IMR-90 (cell line): Measurements from ENCODE around the gene CFAP251. TPM values are rescaled to one million over a fixed set of nuclear protein-coding genes. Genes with fewer than 3 reads are reported as not detected.

Experiments used
- ATAC-seq: fragments of 200-7000 bp; cut with Tn5 transposase; 2 replicates; pipeline ENCODE4 v1.9.1; 2020; ENCODE audit warnings: low read depth, mild to moderate bottlenecking, moderate library complexity
- BruUV-seq: library from RNA; stranded (reverse); fragments of 400-500 nt; replicated peaks from 2 replicates; lab custom pipeline; 2021; lab: Mats Ljungman, UMichigan
- CTCF ChIA-PET: fragments of 300-600 bp; formaldehyde crosslinking; extraction: SDS; loops from one replicate; lab custom pipeline; 2021; ENCODE audit warnings: antibody characterized with exemption; lab: Yijun Ruan, JAX
- POLR2A ChIA-PET: fragments of 300-600 bp; sonication (Branson Sonifier 250); formaldehyde crosslinking; loops from one replicate; lab custom pipeline; 2022; ENCODE audit warnings: antibody characterized with exemption; ENCODE audit not compliant: unreplicated experiment; lab: Charles Lee
- DNase-seq: peaks from one replicate; pipeline ENCODE4 v3.0.0; 2013
- H2AFZ ChIP-seq: replicated peaks from 2 replicates; pipeline ENCODE3; 2013; ENCODE audit warnings: low read length, mild to moderate bottlenecking; ENCODE audit not compliant: poor library complexity
- H2AK5ac ChIP-seq: 2 replicates; pipeline ENCODE4 v1.6.1; 2013; ENCODE audit warnings: low read depth, low read length, inconsistent platforms
- H2AK9ac ChIP-seq: replicated peaks from 2 replicates; pipeline ENCODE3; 2013; ENCODE audit warnings: mild to moderate bottlenecking, low read depth, low read length, moderate library complexity; ENCODE audit not compliant: poor library complexity
- H2BK120ac ChIP-seq: 2 replicates; pipeline ENCODE4 v1.6.1; 2013; ENCODE audit warnings: low read depth, low read length, inconsistent platforms
- H2BK15ac ChIP-seq: 3 replicates; pipeline ENCODE4 v1.6.1; 2013; ENCODE audit warnings: low read depth, low read length, inconsistent platforms
- H2BK20ac ChIP-seq: 2 replicates; pipeline ENCODE4 v1.6.1; 2013; ENCODE audit warnings: low read depth, mild to moderate bottlenecking, inconsistent platforms, low read length, moderate library complexity
- H2BK5ac ChIP-seq: 2 replicates; pipeline ENCODE4 v1.6.1; 2013; ENCODE audit warnings: mild to moderate bottlenecking, low read depth, low read length, inconsistent platforms; ENCODE audit not compliant: poor library complexity, severe bottlenecking
- H3K14ac ChIP-seq: replicated peaks from 2 replicates; pipeline ENCODE4 v1.6.1; 2013; ENCODE audit warnings: low read depth, low read length, inconsistent platforms
- H3K18ac ChIP-seq: 2 replicates; pipeline ENCODE4 v1.6.1; 2013; ENCODE audit warnings: low read depth, low read length, control low read depth
- H3K23ac ChIP-seq: 2 replicates; pipeline ENCODE4 v1.6.1; 2013; ENCODE audit warnings: low read depth, low read length, inconsistent platforms
- H3K27ac ChIP-seq: 2 replicates; pipeline ENCODE4 v1.5.1; 2013; ENCODE audit warnings: mild to moderate bottlenecking, control low read depth, low read length; ENCODE audit not compliant: insufficient read depth
- H3K27me3 ChIP-seq: 2 replicates; pipeline ENCODE4 v1.6.1; 2013; ENCODE audit warnings: low read length; ENCODE audit not compliant: control insufficient read depth, insufficient read depth
- H3K36me3 ChIP-seq: 2 replicates; pipeline ENCODE4 v1.6.1; 2013; ENCODE audit warnings: low read length, mixed read lengths; ENCODE audit not compliant: control insufficient read depth, insufficient read depth
- H3K4ac ChIP-seq: 2 replicates; pipeline ENCODE4 v1.6.1; 2013; ENCODE audit warnings: low read depth, low read length, inconsistent platforms
- H3K4me1 ChIP-seq: 2 replicates; pipeline ENCODE4 v1.6.1; 2013; ENCODE audit warnings: low read length, mixed read lengths; ENCODE audit not compliant: control insufficient read depth, insufficient read depth
- H3K4me2 ChIP-seq: 2 replicates; pipeline ENCODE4 v1.6.1; 2013; ENCODE audit warnings: low read depth, mild to moderate bottlenecking, control low read depth, low read length, moderate library complexity
- H3K4me3 ChIP-seq: 2 replicates; pipeline ENCODE4 v1.5.1; 2013; ENCODE audit warnings: low read depth, mild to moderate bottlenecking, control low read depth, low read length, moderate library complexity; ENCODE audit not compliant: insufficient read depth
- H3K56ac ChIP-seq: 2 replicates; pipeline ENCODE4 v1.6.1; 2013; ENCODE audit warnings: low read length, inconsistent platforms; ENCODE audit not compliant: insufficient read depth; ENCODE audit errors: extremely low read depth
- H3K79me1 ChIP-seq, 2 experiments: 2 replicates each; pipeline ENCODE4 v1.6.1; 2013; ENCODE audit warnings: low read length in 2 of 2, inconsistent platforms in 1 of 2, low read depth in 1 of 2
- H3K9ac ChIP-seq: 2 replicates; pipeline ENCODE4 v1.6.1; 2013; ENCODE audit warnings: low read depth, low read length, control low read depth
- H3K9me1 ChIP-seq: 2 replicates; pipeline ENCODE4 v1.6.1; 2013; ENCODE audit warnings: low read length, inconsistent platforms; ENCODE audit not compliant: insufficient read depth
- H3K9me3 ChIP-seq: 2 replicates; pipeline ENCODE4 v1.6.1; 2013; ENCODE audit warnings: low read length; ENCODE audit not compliant: control insufficient read depth, insufficient read depth
- H4K20me1 ChIP-seq: 2 replicates; pipeline ENCODE4 v1.6.1; 2013; ENCODE audit warnings: low read length, inconsistent platforms; ENCODE audit not compliant: insufficient read depth
- H4K5ac ChIP-seq: 2 replicates; pipeline ENCODE4 v1.6.1; 2013; ENCODE audit warnings: mild to moderate bottlenecking, low read depth, low read length, control low read depth
- H4K8ac ChIP-seq, 2 experiments: 2 replicates each; pipeline ENCODE4 v1.6.1; 2013; ENCODE audit warnings: low read depth in 2 of 2, low read length in 2 of 2, control low read depth in 1 of 2, inconsistent platforms in 1 of 2
- H4K91ac ChIP-seq: 2 replicates; pipeline ENCODE4 v1.6.1; 2013; ENCODE audit warnings: low read depth, low read length, inconsistent platforms; ENCODE audit not compliant: insufficient read depth
- BHLHE40 ChIP-seq: fragments of 150-350 bp; IDR thresholded peaks from 2 replicates; pipeline ENCODE4 v1.6.1; 2016; ENCODE audit warnings: mild to moderate bottlenecking, low read depth, low read length
- CEBPB ChIP-seq: IDR thresholded peaks from 2 replicates; pipeline ENCODE4 v1.6.1; 2012; ENCODE audit warnings: low read depth, low read length, improper control_type of control experiment
- CTCF ChIP-seq: conservative IDR thresholded peaks from 2 replicates; pipeline ENCODE4 v1.5.1; 2012; ENCODE audit warnings: mild to moderate bottlenecking, low read depth, low read length, improper control_type of control experiment
- MAFK ChIP-seq: IDR thresholded peaks from 2 replicates; pipeline ENCODE4 v1.6.1; 2012; ENCODE audit warnings: low read depth, low read length, improper control_type of control experiment
- MAZ ChIP-seq: IDR thresholded peaks from 2 replicates; pipeline ENCODE4 v1.6.1; 2012; ENCODE audit warnings: low read depth, mild to moderate bottlenecking, low read length, improper control_type of control experiment, moderate library complexity, borderline replicate concordance
- NFE2L2 ChIP-seq: fragments of 150-350 bp; IDR thresholded peaks from 2 replicates; pipeline ENCODE4 v1.6.1; 2016; ENCODE audit warnings: low read depth, mild to moderate bottlenecking, low read length
- POLR2A ChIP-seq: IDR thresholded peaks from 2 replicates; pipeline ENCODE4 v1.6.1; 2012; ENCODE audit warnings: mild to moderate bottlenecking, low read depth, low read length
- RAD21 ChIP-seq: IDR thresholded peaks from 2 replicates; pipeline ENCODE4 v1.6.1; 2012; ENCODE audit warnings: low read length, improper control_type of control experiment
- USF2 ChIP-seq: fragments of 150-350 bp; IDR thresholded peaks from 2 replicates; pipeline ENCODE4 v1.6.1; 2017; ENCODE audit warnings: mild to moderate bottlenecking, antibody characterized with exemption, low read length, low read depth
- WGBS, 2 experiments: methylation state at CpG; one replicate each; pipeline versions ENCODE4 v1.1.5 to v1.1.7; 2013; ENCODE audit warnings: missing lambda C conversion rate in 2 of 2; ENCODE audit not compliant: insufficient read length in 1 of 2; ENCODE audit errors: extremely low coverage in 2 of 2; 5-methylcytosine and 5-hydroxymethylcytosine counted together
- dilution Hi-C: fragments of 300-500 bp; cut with HindIII; formaldehyde crosslinking; loops from one replicate; pipeline ENCODE4 v1.14.3; 2018; ENCODE audit warnings: low sequenced_read_pairs; ENCODE audit not compliant: unreplicated experiment
- in situ Hi-C: fragments of 300-500 bp; cut with MboI; formaldehyde crosslinking; loops from 3 replicates; pipeline ENCODE4 v1.14.3; 2019; ENCODE audit warnings: low sequenced_read_pairs, inconsistent platforms, mixed read lengths
- intact Hi-C: fragments of 100-400 bp; cut with micrococcal nuclease; formaldehyde crosslinking; loops from 2 replicates; pipeline ENCODE4 v1.10.0; 2022
- polyA plus RNA-seq, 3 experiments: library from polyadenylated mRNA; depleted of rRNA; stranded (reverse); fragments of >200 nt; gene quantifications; 2 replicates each; pipeline ENCODE4 v1.2.3, GENCODE V29; 2012; ENCODE audit warnings: low replicate concordance in 1 of 3
- total RNA-seq: library from RNA; depleted of rRNA; stranded (reverse); fragments of >200 nt; gene quantifications from 2 replicates; pipeline ENCODE4 v1.2.3, GENCODE V29; 2012

The CFAP251 gene
- total and polyA plus RNA-seq, 2 of the 4 experiments (the other 2 are of a cell fraction), result 7.8 to 9.1 TPM

GRCh38 chr12:122013791-122014590, 95.6 kb downstream of the CFAP251 start:
- Histone ChIP-seq H3K36me3 (no peaks in the 10 kb centered on the region), H4K20me1 (no peaks in the 10 kb centered on the region), H2AFZ (no peak overlapping the region), H3K9me1 (peaks cover 2% of the 10 kb centered on the region; the same call in 1 of the 2 replicates), H3K9ac (no peak overlapping the region), H2BK20ac (no peak overlapping the region), H2AK5ac (no peak overlapping the region), H3K4me3 (no peak overlapping the region), H4K5ac (no peak overlapping the region), H3K14ac (no peak overlapping the region), H3K4me2 (no peak overlapping the region), H2BK120ac (no peak overlapping the region), H3K79me1 (no peaks in the 10 kb centered on the region), H2BK5ac (no peak overlapping the region), H3K9me3 (no peaks in the 10 kb centered on the region; the same call in 1 of the 2 replicates), H3K27ac (no peak overlapping the region), H3K4me1 (no peaks in the 10 kb centered on the region), H4K8ac (no peak overlapping the region), H3K56ac (no peak overlapping the region), H3K4ac (no peak overlapping the region), H2BK15ac (no peak overlapping the region), H4K91ac (no peak overlapping the region), H3K27me3 (no peaks in the 10 kb centered on the region), H3K18ac (no peak overlapping the region), H2AK9ac (no peak overlapping the region), H3K23ac (no peak overlapping the region)
- CTCF ChIA-PET, result no interaction called here
- intact Hi-C loops (no loop called here), in situ Hi-C loops (no loop called here), dilution Hi-C loops (no loop called here)
- no TSS peak for BruUV-seq
- no peak for ATAC-seq
- WGBS, 2 experiments, result 84% methylated on average over 5 of the region's 19 CpGs; no CpG with 5 or more reads in 1 of the 2 experiments
- DNase-seq, result no peak
- POLR2A ChIA-PET, result no interaction called here
- TF ChIP-seq BHLHE40 (no peak), CTCF (no peak), USF2 (no peak), MAFK (no peak), CEBPB (no peak), POLR2A (no peak), NFE2L2 (no peak), MAZ (no peak), RAD21 (no peak)
